Stimulated activated CD8-positive, alpha-beta memory T cell treated with anti-CD3 and anti-CD28 coated beads, Interleukin-4, amount 100 ng/mL, for 24 hours (primary cell): ENCODE results near the gene ZCCHC9.
"Not testable (repeated sequence)": the region's sequence is repeated elsewhere in the genome, so short reads cannot be mapped to it uniquely, and the experiment has no call there.

Experiments used
- DNase-seq: peaks from one replicate; pipeline ENCODE4 v3.0.0-alpha.2; 2020; ENCODE audit warnings: low read depth

ZCCHC9 gene

DNA sequence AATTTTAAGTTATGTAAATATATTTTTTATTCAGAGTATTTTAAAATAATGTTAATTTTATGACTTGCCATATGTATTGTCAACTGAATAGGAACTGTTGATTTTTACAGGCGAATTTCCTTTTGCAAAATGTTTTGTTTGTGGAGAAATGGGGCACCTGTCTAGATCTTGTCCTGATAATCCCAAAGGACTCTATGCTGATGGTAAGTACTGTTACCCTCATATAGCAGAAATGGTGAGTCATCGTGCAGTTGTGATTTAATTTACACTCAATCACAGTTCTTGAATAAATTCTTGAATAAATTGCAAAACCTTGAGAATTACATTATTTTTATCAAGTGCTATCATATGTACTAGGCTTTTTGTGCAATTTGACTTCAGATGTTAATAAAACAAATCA lies 7.4 kb downstream of the ZCCHC9 start:
- DNase-seq = no peak

DNA sequence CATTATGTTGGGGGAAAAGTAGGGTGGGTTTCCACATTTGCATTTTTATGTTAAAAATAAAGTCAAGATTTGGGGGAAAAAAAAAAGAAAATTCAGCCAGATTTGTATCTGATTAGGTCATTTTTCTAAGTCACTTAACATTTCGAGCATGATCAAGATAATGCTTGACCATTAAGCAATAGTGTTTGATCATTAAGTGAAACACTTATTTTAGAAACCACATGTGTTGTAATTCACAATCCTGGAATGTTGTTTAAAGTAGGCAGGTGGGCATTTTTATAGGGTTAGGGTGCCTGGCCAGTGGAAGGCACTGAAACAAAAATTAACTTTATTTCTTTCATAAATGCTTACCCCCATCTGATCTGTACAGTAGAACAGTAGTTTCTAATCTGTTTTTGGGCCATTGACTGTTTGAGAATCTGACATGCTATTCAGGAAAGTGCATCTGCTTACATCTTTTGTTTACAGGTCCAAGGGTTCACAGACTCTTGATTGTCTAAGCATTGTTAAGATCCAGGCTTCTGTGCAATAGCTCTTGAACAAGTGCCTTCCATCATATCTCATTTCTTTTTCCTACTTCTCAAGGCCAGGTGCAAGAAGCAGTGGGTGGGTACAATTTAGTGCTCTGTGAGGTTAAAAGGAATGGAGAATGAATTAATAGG lies 9.1 kb downstream of the ZCCHC9 start:
- DNase-seq = no peak

DNA sequence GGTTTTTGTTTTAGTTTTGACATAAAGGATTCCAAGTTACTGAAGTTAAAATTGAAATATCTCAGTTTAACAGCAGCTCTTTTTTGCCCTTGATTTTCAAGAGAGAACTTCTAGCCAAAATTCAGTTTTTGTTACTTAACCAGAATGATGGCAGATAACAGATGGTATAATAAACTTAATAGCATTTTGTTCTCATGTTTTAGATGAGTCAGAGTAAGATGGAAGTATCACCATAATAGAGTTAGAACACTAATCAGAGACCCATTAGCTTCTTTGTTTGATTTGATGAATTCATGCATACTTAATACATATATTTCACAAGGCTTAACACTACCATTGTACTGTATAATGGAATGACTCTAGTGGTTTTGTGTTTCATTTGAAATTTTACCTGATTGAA lies 11.9 kb downstream of the ZCCHC9 start:
- DNase-seq = no peak

DNA sequence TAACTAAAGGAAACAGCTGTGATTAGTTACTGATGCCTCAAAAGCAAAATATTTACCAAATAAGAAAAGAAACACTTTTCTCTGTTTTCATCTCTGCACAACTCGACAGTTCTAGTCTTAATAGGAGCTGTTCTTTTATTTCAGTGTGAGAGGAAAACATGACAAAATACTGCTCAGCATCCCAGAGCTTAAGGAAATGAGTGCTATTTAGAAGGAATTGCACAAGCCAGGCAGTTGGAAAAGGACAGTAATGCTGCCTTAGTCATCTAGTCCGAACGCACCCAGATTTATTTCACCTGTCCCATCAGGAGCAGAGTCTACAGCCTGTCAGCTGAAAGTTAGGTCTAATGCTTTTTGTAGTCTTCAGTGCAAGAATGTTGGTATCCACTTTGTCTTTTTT lies 12.3 kb downstream of the ZCCHC9 start:
- DNase-seq = no peak

DNA sequence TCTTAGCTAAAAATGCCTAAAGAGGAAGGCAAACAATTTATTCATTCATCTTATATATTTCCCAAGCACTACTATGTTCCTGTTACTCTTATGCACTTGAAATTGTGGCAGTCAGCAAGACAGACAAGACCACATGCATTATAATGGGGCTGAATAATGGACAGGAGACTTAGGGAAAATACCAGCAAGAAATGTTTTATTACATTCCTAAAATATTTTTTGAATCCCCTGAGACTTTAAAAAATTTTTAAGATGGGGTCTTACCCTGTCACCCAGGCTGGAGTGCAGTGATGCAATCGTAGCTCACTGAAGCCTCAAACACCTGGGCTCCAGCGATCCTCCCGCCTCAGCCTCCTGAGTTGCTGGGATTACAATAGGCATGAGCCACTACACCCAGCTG lies 13.2 kb downstream of the ZCCHC9 start:
- DNase-seq = no peak

DNA sequence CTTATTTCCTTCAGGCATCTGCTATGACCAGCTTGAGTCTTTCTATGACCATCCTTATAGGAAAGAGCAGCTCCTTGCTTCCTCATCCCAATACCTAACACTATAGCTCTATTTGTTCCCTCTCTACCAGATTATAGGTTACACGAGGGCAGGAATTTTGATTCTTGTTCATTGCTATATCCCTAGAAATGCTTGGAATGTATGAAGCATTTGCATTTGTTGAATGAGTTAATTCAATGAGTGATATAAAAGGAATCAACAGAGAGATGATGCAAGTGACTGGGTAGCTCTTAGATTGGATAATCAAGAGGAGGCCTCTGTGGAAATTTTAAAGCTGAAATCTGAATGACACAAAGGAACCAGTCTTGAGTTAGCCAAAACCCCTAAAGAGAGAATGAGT lies 13.9 kb downstream of the ZCCHC9 start:
- no peak for DNase-seq

DNA sequence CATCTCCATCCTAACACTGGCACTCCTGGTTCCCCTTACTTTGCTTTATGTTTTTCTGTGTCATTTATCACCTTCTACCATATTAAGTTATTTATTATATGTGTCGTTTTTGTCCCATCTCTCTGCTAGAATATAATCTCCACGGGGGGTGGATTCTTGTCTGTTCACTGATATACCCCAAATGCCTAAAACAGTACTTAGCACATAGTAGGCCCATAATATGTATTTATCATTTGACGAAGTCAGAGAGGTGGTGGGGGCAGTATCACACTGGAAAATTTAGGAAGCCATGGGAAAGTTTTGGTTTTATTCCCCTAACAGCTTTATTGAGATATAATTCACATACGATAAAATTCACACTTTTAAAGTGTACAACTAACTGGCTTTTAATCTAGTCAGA lies 14.4 kb downstream of the ZCCHC9 start:
- no peak for DNase-seq

DNA sequence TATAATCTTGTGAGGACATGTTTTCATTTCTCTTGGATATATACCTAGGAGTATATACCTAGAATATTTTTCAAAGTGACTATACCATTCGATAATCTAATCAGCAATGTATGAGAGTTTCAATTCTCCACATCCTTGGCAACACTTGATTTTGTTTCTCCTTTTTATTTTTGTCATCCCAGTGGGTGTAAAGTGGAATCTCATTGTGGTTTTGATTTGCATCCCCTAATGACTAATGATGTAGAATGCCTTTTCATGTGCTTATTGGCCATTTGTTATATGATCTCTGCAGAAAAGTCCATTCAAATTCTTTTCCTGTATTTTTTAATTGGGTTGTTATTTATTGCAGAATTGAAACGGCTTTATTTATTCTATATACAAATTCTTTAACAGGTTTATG lies 15.2 kb downstream of the ZCCHC9 start:
- no peak for DNase-seq

DNA sequence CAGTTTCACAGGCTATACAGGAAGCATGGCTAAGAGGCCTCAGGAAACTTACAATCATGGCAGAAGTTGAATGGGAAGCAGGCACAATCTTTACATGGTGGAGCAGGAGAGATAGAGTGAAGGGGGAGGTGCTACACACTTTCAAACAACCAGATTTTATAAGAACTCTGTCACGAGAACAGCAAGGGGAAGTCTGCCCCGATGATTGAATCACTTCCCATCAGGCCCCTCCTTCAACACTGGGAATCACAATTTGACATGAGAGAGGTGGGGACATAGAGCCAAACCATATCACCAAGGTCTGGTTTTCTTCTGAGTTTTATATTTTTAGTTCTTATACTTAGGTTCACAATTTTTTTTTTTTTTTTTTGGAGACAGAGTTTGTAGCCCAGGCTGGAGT lies 16.1 kb downstream of the ZCCHC9 start:
- no peak for DNase-seq

DNA sequence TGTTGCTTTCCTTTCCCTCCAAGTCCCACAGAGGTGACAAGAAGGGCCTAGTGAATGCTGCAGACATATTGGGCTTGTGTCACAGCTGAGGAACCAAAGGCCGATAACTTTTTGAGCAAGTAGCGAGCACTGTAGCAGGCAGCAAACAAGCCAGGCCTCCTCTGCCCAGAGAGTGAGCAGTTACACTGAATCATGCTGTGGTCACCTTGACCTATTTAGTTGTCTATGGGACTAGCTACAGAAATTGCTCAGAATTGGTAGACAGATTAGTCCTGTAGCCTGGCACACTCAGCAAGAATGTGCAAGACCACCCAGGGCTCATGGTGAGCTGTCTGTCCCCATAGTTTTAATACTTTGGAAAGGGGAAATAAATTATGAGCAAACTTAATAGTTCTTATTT lies 25.2 kb downstream of the ZCCHC9 start:
- DNase-seq = no peak

DNA sequence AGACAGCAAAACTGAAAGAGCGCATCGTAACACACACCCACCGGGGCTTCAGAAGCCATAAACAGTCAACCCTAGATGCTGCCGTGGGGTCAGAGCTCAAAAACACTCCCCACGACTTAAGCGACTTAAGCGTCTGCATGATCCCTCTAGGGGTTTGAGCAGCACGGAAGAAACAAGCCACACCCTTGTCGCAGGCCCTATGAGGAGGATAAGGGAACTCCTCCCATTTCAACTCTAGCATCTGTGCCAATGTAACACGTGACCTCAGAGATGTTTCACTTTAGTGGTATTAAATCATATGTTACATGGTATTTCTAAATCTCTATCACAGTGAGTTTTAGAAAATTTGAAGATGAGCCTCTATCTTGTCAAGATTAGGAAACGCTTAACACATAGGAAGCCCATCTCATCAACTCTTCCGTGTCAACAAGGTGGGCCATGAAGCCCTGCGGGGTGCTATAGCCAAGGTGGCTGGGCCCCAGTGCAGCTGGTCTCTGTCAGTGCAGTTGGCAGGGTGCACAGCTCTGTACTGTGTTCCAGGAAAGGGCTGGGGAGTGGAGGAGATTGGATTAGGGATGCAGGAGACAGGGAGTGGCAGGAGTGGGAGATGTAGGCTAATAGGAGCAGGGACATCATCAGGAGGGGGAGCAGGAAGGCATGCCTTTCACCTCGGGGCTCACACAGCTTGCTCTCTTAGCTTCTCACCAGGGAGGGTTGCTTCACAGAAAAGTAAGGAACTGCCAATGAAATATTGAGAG lies 33.1 kb downstream of the ZCCHC9 start:
- no peak for DNase-seq

DNA sequence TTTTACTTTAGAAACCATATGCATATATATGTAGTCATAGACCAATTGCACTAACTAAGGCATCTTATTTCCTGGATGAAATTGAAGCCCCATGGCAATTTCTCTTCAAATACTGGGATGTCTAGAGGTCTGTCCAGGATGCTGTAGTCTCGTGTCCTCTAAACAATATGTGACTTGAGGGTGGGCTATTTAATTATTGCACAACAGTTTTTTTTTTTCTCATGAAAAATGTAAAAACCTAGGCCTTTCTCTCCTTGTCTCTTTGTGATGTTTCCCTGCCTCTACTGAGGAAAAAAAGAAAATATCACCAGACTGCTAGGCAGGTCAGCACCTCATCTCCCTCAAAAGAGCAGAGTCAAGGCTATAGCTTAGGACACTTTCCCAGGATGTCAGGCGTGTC lies 34.6 kb downstream of the ZCCHC9 start:
- no peak for DNase-seq

DNA sequence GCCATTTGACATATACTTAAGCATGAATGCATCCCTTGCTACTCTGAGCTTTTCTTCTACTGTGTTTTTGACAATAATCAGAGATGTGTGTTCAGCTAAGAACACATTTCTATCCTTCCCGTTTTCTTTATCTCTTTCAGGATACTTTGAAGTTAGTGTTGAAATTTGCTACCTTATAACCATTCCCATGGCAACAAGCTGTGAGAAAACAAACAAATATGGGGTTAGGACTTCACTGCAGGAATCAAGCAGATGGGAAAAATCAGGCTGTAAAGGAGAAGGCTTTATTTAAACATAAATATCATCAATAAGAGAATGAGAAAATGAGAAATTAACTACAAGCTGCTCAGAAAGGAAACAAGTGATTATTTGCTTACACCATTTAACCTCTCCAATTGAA lies 35.2 kb downstream of the ZCCHC9 start:
- DNase-seq = no peak

DNA sequence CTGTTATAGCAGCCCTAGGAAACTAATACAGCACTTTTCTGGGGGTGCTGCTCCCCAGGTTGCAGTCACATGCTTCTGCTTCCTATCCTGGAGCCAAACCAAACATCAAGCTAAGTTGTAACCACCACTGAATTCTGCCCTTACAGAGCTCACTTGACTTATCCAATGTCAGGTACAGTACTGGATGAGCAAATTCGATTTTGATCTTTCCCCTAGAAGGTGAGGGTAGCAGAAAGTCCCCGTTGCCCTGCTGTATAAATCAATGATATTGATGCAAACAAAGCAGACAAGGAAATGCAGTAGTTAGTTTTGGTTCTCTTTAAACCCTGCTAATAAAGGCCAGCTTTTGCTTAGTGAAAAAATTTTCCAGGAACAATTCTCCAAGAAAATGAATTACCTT lies 36.4 kb downstream of the ZCCHC9 start:
- no peak for DNase-seq

DNA sequence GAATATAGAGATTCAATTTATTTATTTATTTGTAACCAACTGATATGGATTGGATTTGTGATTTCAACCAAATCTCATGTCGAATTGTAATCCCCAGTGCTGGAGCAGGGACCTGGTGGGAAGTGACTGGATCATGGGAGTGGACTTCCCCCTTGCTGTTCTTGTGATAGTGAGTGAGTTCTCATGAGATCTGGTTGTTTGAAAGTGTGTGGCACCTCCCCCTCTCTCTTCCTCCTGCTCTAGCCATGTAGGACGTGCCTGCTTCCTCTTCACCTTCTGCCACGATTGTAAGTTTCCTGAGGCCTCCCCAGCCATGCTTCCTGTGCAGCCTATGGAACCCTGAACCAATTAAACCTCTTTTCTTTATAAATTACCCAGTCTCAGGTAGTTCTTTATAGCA lies 36.8 kb downstream of the ZCCHC9 start:
- DNase-seq = not testable (repeated sequence)

DNA sequence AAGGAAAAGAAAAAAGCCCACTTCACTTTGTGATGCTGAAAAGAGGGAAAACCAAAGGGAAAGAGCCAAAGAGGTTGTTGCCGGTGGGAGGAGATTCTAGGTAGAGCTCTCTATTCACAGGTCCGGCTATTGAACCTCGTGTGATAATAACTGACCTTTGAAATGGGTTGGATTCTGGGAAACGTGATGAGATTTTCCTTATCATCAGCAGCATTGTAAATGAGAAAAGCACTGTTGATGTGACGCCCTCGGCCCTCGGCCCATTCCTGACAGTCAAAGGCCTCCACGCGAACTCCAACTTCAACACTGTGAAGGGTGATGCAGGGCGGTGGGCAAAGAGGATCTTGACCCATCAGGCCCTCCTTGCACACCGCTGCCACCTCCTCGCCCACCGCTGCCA lies 43.3 kb downstream of the ZCCHC9 start:
- no peak for DNase-seq

DNA sequence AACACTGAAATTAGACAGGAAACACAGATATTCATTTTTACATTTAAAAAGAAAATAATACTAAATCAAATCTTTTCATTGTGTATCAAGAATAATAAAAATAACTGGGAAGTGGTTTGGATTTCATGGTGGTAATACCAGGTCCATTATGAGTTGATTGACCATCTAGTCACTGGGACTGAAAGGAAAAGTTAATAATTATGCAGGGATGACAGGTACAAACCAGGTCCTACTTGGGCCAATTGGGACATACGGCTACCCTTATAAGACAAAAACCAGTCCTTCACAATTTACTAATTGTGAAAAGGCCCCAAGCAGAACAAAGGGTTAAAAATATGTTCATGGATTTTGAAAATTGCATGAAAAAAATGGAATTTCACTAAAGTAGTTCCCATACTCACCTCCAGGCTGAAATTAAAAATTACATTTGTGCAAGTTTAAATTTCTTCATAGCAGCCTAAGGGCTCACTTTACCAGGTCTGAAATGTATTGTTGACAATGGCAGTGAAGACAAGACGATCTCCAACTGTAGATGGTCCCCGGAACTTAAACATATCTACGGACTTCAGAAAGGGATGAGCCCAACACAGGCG lies 44.1 kb downstream of the ZCCHC9 start:
- no peak for DNase-seq

DNA sequence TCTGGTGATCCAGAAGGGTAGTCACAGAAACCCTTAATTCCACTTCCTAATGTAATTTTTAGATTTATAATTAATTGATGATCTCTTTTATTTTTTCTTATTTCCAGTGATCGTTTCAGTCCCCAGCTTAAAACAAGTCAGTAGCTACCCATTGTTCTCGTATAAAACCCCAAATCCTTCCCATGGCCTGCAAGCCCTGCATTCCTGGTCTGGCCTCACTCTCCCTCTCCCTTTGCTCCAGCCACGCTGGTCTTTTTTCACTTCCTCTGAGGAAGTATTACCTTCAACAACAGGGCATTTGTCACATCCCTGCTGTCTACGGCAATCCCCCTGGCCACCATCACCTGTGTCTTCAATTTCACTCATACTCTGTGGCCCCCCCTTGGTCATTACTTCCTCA lies 47.8 kb downstream of the ZCCHC9 start:
- no peak for DNase-seq

DNA sequence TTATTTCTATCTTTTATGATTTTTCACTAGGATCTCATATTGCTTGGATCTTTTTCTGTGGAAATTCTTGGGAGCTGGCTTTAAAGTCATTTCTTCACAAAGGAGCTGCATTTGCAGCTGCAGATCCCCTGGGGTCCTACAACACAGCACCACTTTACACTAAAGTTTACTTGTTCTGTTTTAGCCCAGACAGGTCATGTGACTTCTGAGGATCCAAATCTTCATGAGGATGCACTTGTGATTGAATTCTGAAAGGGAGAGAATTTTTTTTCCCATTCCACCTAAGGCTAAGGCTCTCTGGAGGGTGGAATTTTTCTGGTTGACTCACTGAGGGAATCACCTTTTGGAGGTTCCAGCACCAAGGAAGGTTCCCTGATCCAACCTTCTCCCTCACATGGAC lies 49.1 kb downstream of the ZCCHC9 start:
- DNase-seq = no peak

DNA sequence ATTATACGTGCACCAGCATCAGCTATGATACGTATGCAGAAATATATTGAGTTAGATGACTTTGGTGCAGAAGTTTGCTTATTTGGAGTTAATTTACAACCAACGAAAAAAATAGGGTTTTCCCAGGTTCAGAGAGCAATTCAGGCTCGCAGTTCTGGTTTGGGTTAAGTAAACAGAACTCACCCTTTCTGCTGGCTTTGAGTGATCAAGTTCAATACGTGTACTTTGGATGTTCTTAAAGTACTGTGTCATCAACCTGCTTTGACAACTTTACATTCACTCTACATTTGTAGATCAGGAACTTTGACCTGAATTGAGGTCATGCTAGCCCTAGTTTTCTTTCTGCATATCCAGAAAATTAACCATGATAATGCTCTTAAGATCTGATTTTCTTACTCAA lies 51.8 kb downstream of the ZCCHC9 start:
- no peak for DNase-seq

DNA sequence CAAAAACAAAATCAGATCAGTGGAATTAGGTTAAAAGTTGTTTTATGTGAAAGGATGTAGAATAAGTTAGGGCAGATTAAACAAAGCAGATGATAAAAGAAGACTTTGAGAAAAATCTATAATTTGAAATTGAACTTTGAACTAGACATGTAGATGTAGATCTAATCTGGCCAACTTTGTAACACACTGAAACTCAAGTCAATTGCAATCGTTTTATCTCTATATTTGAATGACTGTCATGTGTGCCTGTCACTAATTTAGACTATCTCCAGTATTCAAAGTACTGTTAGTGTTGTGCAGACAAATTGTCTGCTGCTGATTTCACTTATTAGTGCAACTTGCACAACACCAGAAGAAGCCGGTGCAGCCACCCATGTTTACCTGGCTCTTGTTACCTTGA lies 52.7 kb downstream of the ZCCHC9 start:
- no peak for DNase-seq

DNA sequence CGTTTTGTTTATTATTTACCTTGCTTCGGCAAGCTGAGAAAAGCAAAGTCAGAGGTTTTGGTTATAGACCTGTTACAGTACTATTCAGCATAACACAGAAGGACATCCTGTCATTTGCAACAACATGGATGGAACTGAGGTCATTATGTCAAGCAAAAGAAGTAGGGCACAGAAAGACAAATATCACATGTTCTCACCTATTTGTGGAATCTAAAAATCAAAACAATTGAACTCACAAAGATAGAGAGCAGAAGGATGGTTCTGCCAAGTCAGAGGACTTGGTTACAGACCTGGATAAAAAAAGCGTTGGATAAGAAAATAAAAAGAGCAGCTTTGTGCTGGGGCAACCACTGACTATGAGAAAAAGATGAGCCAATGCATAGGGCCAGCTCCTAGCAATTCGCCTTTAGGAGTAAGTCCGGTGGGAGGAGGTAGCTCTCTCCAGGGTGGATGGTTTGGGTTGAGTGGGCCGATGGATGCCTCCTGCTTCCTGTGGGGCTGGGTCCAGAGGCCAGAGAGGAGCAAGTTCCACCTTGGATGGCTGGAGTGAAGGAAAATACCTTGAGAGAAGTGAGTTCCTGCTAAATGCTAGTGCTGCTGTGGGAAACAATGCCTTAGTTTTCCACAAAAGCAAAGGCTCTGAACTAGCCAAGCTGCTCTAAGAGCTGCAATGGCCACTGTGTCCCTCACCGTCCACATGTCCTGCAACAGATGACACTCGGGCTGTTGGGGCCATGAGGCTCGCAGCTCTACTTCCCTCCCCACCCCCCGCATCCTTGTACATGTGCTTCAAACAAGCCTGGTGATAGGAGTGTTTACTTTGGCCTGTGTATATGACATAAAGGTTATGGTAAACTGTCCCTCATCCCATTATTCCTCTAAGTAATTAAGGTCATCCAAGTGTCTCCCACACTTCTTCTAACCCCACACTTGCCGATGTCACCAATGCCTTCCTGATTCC lies 54.2 kb downstream of the ZCCHC9 start:
- DNase-seq = no peak

DNA sequence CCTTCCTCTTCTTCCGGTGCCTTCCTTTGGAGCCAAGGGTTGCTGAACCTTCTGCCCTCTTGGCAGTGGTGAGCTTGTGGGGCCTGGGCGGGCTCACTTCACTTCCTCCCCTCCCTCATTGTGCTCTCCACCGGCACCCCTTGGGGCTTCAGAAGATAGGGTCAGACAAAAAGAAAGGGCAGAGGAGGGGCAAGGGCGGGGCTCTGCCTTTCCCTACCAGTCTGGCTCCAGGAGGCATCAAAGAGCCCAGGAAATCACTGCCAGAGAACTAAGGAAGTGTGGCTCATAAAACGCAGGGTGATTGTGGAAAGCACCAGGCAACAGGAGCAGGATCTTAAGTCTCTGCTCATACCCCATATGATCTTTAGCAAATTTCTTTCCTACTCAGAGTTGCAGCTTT lies 57.7 kb downstream of the ZCCHC9 start:
- DNase-seq = no peak
